A673 (cell line): ENCODE data around the gene LCE3C. TPM values are rescaled to one million over a fixed set of nuclear protein-coding genes. Genes with fewer than 3 reads are reported as not detected.

ENCODE experiments used
- BruUV-seq: library from RNA; stranded (reverse); fragments of 400-500 nt; replicated peaks from 2 replicates; lab custom pipeline; 2021; lab: Mats Ljungman, UMichigan
- CTCF ChIA-PET: fragments of 300-600 bp; sonication (Branson Sonifier 250); formaldehyde crosslinking; loops from one replicate; lab custom pipeline; 2022; ENCODE audit warnings: antibody characterized with exemption; lab: Charles Lee
- POLR2A ChIA-PET: fragments of 300-600 bp; sonication (Branson Sonifier 250); formaldehyde crosslinking; loops from one replicate; lab custom pipeline; 2022; ENCODE audit warnings: antibody characterized with exemption; ENCODE audit not compliant: low non-redundant PET; lab: Charles Lee
- DNase-seq: peaks from one replicate; pipeline ENCODE4 v3.0.0-alpha.2; 2015; ENCODE audit warnings: low spot score
- H3K27ac ChIP-seq: fragments of 200-600 bp; sonication (generic); 2 replicates; pipeline ENCODE4 v1.5.1; 2016; ENCODE audit warnings: mixed run types, low read depth, mild to moderate bottlenecking, mixed read lengths, antibody characterized with exemption, low read length; ENCODE audit not compliant: poor library complexity, severe bottlenecking
- H3K27me3 ChIP-seq: fragments of 200-600 bp; sonication (generic); replicated peaks from 2 replicates; pipeline ENCODE4 v1.6.1; 2017; ENCODE audit warnings: mixed run types, low read depth, mild to moderate bottlenecking, mixed read lengths, antibody characterized with exemption, low read length; ENCODE audit not compliant: insufficient read depth, poor library complexity
- H3K36me3 ChIP-seq: fragments of 200-600 bp; sonication (generic); 2 replicates; pipeline ENCODE4 v1.6.1; 2016; ENCODE audit warnings: mixed run types, mild to moderate bottlenecking, mixed read lengths, antibody characterized with exemption, low read length; ENCODE audit not compliant: insufficient read depth, poor library complexity, severe bottlenecking
- H3K4me1 ChIP-seq: fragments of 200-600 bp; sonication (generic); 2 replicates; pipeline ENCODE4 v1.6.1; 2017; ENCODE audit warnings: mixed run types, mild to moderate bottlenecking, mixed read lengths, antibody characterized with exemption, low read length; ENCODE audit not compliant: insufficient read depth, poor library complexity, severe bottlenecking
- H3K4me3 ChIP-seq: fragments of 200-600 bp; sonication (generic); 2 replicates; pipeline ENCODE4 v1.5.1; 2016; ENCODE audit warnings: low read depth, mixed run types, mild to moderate bottlenecking, mixed read lengths, low read length; ENCODE audit not compliant: poor library complexity, severe bottlenecking
- H3K9me3 ChIP-seq: fragments of 200-600 bp; sonication (generic); 2 replicates; pipeline ENCODE4 v1.6.1; 2016; ENCODE audit warnings: mixed run types, low read depth, mild to moderate bottlenecking, mixed read lengths, antibody characterized with exemption, low read length; ENCODE audit not compliant: poor library complexity, severe bottlenecking
- EZH2 ChIP-seq: fragments of 200-600 bp; sonication (generic); IDR thresholded peaks from 2 replicates; pipeline ENCODE4 v1.6.1; 2017; ENCODE audit warnings: borderline replicate concordance, low read depth, mild to moderate bottlenecking, mixed read lengths, antibody characterized with exemption, low read length; ENCODE audit not compliant: poor library complexity, severe bottlenecking
- intact Hi-C: fragments of 100-400 bp; cut with micrococcal nuclease; formaldehyde crosslinking; loops from one replicate; pipeline ENCODE4 v1.10.0; 2022; ENCODE audit not compliant: unreplicated experiment
- total RNA-seq: library from RNA; stranded (reverse); gene quantifications from 2 replicates; pipeline ENCODE4 v1.2.3, GENCODE V29; 2021
- TF ChIP-seq, protein P1 (sequence below): fragments of 300-800, 200-600 bp; sonication (generic); conservative IDR thresholded peaks from 2 replicates; pipeline ENCODE4 v1.5.1; 2017; ENCODE audit warnings: low read depth, mild to moderate bottlenecking, antibody characterized with exemption, low read length, moderate library complexity, mixed read lengths

The LCE3C gene
- total RNA-seq, 1 experiment from 2014 or later = not detected

DNA sequence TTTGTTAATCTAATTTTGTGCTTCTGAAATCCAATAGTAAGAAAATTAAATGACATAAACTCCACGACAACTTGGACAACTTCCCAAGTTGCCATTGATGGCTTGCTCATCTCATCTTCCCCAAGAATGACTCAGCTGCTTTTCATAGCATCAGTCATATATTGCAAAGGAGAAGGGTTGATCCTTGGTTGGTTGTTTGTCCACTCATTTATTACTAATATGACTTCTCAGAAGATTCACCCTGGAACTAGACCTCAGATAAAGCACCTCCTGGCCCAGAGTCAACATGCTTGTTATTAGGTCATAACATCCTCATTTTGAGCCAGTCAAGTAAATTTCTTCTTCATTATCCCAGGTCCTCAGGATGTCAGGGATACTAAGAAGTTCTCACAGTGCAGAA lies 17.4 kb upstream of the LCE3C start:
- POLR2A ChIA-PET = no interaction called here
- no peak for TF ChIP-seq EZH2
- TF ChIP-seq, protein P1, sequence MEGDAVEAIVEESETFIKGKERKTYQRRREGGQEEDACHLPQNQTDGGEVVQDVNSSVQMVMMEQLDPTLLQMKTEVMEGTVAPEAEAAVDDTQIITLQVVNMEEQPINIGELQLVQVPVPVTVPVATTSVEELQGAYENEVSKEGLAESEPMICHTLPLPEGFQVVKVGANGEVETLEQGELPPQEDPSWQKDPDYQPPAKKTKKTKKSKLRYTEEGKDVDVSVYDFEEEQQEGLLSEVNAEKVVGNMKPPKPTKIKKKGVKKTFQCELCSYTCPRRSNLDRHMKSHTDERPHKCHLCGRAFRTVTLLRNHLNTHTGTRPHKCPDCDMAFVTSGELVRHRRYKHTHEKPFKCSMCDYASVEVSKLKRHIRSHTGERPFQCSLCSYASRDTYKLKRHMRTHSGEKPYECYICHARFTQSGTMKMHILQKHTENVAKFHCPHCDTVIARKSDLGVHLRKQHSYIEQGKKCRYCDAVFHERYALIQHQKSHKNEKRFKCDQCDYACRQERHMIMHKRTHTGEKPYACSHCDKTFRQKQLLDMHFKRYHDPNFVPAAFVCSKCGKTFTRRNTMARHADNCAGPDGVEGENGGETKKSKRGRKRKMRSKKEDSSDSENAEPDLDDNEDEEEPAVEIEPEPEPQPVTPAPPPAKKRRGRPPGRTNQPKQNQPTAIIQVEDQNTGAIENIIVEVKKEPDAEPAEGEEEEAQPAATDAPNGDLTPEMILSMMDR = no peak
- no peak overlapping the region for H3K4me3 ChIP-seq
- no peaks in the 10 kb centered on the region for H3K9me3 ChIP-seq
- intact Hi-C loops = no loop called here
- H3K36me3 ChIP-seq = no peaks in the 10 kb centered on the region
- peaks cover 14% of the 10 kb centered on the region for H3K27me3 ChIP-seq
- H3K27ac ChIP-seq = no peak overlapping the region
- no peaks in the 10 kb centered on the region for H3K4me1 ChIP-seq
- CTCF ChIA-PET = no interaction called here
- DNase-seq = no peak
- no TSS peak for BruUV-seq

DNA sequence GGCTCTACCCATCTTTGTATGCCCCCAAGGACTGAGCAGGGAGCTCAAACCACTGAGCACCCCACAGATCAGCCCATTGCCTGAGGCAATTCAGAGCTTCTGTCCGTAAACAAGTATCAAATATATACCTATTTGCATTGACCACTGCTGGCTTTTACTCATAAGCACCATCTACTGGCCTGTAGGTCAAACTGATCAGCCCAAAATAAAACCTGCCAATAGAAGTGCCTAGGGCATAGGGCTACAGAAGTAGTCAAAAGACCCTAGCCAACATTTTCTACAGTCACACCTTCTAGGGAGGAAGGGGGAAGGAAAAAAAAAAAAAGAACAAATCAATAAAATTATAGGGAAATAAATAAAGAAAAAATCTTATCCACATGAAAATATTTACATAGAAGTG lies 14.4 kb upstream of the LCE3C start:
- Histone ChIP-seq H3K4me1 (no peaks in the 10 kb centered on the region), H3K4me3 (no peak overlapping the region), H3K27ac (no peak overlapping the region), H3K36me3 (no peaks in the 10 kb centered on the region), H3K27me3 (peaks cover 6% of the 10 kb centered on the region), H3K9me3 (no peaks in the 10 kb centered on the region)
- no peak for DNase-seq
- intact Hi-C loops = no loop called here
- POLR2A ChIA-PET = no interaction called here
- TF ChIP-seq EZH2 = no peak
- TF ChIP-seq, protein P1 = no peak
- BruUV-seq = no TSS peak
- CTCF ChIA-PET = no interaction called here

DNA sequence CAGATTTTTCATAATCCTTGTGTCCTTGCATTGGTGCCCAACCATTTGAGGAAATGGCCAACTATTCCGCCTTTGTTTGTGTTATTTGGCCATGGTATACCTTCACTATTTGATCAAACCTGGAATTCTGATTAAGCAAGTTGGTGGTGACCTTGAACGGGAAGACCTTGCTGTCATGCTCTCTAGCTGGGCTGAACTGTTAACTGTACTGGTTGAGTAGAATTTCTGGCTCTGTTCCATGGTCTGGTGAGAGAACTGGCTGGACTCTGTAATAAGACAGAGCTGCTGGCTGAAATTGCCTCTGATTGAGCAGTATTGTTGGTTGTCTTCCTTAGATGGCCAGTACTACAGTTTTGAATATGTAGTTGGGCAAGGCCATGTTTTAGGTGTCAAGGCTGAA lies 3.0 kb upstream of the LCE3C start:
- Histone ChIP-seq H3K4me3 (no peak overlapping the region), H3K4me1 (no peaks in the 10 kb centered on the region), H3K36me3 (no peaks in the 10 kb centered on the region), H3K9me3 (no peaks in the 10 kb centered on the region), H3K27ac (no peak overlapping the region), H3K27me3 (no peaks in the 10 kb centered on the region)
- BruUV-seq = no TSS peak
- CTCF ChIA-PET = no interaction called here
- POLR2A ChIA-PET = no interaction called here
- intact Hi-C loops = no loop called here
- TF ChIP-seq, protein P1 = no peak
- TF ChIP-seq EZH2 = no peak
- DNase-seq = no peak
